T-helper 1 cell treated with Interleukin-12 subunit alpha and Interleukin-12 subunit beta and Interleukin-4 antibody, amounts not matched to agents 30 μg/mL and 1 μg/mL, for 36 hours (primary cell): Measurements from ENCODE around the gene PPY.
"Not testable (repeated sequence)": the region's sequence is repeated elsewhere in the genome, so short reads cannot be mapped to it uniquely, and the experiment has no call there.

Experiments used
- H3K27ac Mint-ChIP-seq: one replicate; pipeline ENCODE4 v1.8.0; 2021; ENCODE audit warnings: mild to moderate bottlenecking, mixed read lengths
- H3K27me3 Mint-ChIP-seq: one replicate; pipeline ENCODE4 v1.8.0; 2021; ENCODE audit warnings: low read depth, mixed read lengths
- H3K36me3 Mint-ChIP-seq: one replicate; pipeline ENCODE4 v1.8.0; 2021; ENCODE audit warnings: low read depth, mixed read lengths
- H3K4me1 Mint-ChIP-seq: one replicate; pipeline ENCODE4 v1.8.0; 2021; ENCODE audit warnings: low read depth, mixed read lengths
- H3K4me3 Mint-ChIP-seq: one replicate; pipeline ENCODE4 v1.8.0; 2021; ENCODE audit warnings: mild to moderate bottlenecking, moderate library complexity, mixed read lengths
- H3K9me3 Mint-ChIP-seq: one replicate; pipeline ENCODE4 v1.8.0; 2021; ENCODE audit warnings: mixed read lengths

Gene PPY

GRCh38 chr17:43894494-43894893 lies 47.8 kb downstream of the PPY start:
- not testable (repeated sequence) for H3K4me3 Mint-ChIP-seq, H3K9me3 Mint-ChIP-seq, H3K27ac Mint-ChIP-seq, H3K36me3 Mint-ChIP-seq, H3K4me1 Mint-ChIP-seq
- H3K27me3 Mint-ChIP-seq: peaks cover 25% of the 10 kb centered on the region

- H3K27me3 Mint-ChIP-seq: peaks cover 34% of the 10 kb centered on the region
- no peaks in the 10 kb centered on the region for H3K9me3 Mint-ChIP-seq
- no peaks in the 10 kb centered on the region for H3K36me3 Mint-ChIP-seq
- no peaks in the 10 kb centered on the region for H3K4me1 Mint-ChIP-seq
- H3K27ac Mint-ChIP-seq: no peak overlapping the region
- H3K4me3 Mint-ChIP-seq: no peak overlapping the region
Observed at GRCh38 chr17:43892647-43892952, 49.7 kb downstream of the PPY start.

DNA sequence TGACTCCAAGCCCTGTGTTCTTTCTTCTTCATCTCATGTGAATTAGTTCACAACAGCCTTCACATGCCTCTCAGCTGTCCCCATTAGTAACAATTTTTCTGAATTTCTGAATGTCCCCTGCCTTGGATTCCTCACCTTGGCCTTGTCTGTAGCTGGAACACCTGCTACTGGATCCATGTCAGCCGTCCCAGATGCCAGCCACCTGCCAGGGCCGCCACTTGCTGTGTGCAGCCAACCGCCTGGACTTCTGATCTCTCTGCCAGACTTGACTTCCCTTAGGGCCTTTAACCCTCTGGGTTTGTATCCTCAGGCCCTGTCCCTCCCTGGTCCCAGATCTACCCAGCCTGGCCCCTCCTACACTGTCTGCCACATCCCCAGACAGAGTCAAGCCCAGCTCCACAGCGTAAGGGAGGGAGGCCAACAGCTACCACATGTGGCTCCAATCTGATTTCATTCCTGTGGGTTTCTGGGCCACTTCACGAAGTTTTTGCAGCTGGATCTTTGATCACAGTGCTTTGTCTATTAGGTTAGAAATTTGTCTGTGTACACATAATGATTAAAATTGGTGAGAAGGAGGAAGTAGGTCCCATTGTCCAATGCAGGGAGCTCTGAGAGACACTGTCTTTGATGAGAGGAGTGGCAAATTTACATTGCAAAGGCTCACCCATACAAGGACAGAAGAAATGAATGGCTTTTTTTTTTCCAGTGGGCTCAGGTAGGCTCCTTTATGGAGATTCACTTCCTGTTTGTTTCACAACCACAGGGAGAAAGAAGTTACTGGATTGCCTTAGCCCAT lies 50.2 kb downstream of the PPY start:
- Mint-ChIP-seq H3K4me3 (no peak overlapping the region), H3K36me3 (no peaks in the 10 kb centered on the region), H3K27me3 (peaks cover 29% of the 10 kb centered on the region), H3K27ac (no peak overlapping the region), H3K4me1 (no peaks in the 10 kb centered on the region), H3K9me3 (no peaks in the 10 kb centered on the region)
